SK-N-MC (cell line): Measurements from ENCODE around the gene OR4D5.

Source experiments
- EZH2 ChIP-seq: fragments of 200-600 bp; sonication (generic); IDR thresholded peaks from one replicate; pipeline ENCODE4 v1.6.1; 2017; ENCODE audit warnings: antibody characterized with exemption
- FOXP2 ChIP-seq: optimal IDR thresholded peaks from 2 replicates; pipeline ENCODE3; 2011; ENCODE audit warnings: mild to moderate bottlenecking, moderate library complexity; ENCODE audit not compliant: insufficient read depth; ENCODE audit errors: extremely low read length, control extremely low read depth
- POLR2AphosphoS5 ChIP-seq: IDR thresholded peaks from 2 replicates; pipeline ENCODE4 v1.6.1; 2012; ENCODE audit warnings: mild to moderate bottlenecking, low read depth, low read length, borderline replicate concordance

DNA sequence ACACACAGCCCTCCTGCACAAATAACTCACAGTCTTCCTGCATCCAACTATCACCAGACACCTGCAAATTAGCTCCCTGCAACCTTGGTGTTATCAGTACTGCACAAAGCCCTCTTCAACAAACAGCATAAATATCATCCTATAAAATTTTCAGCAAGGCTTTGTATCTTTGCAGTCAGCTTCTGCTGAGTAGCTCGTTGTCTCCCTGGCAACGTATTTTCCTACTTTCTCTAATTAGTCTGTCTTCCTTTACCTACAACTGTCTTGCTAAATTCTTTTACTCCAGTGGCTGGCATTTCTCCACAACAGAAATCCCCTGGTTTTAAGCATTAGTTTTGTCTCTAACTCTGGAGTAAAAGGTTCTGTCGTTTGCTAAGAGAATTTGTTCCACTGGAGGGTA is 33.6 kb upstream of the OR4D5 start:
- TF ChIP-seq EZH2 (no peak), POLR2AphosphoS5 (no peak), FOXP2 (no peak)
